ENCODE measurements around the gene SLC5A5.
"Not testable (repeated sequence)": the region's sequence is repeated elsewhere in the genome, so short reads cannot be mapped to it uniquely, and the experiment has no call there.

SLC5A5 gene

GRCh38 chr19:17910791-17911360 is 39.1 kb downstream of the SLC5A5 start:
- in situ Hi-C loops (cut with MboI; ENCODE audit: low sequenced_read_pairs): no loop called here

- in situ Hi-C loops (cut with MboI; ENCODE audit: low sequenced_read_pairs): no loop called here
Observed at GRCh38 chr19:17915940-17916593, 44.3 kb downstream of the SLC5A5 start.

DNA sequence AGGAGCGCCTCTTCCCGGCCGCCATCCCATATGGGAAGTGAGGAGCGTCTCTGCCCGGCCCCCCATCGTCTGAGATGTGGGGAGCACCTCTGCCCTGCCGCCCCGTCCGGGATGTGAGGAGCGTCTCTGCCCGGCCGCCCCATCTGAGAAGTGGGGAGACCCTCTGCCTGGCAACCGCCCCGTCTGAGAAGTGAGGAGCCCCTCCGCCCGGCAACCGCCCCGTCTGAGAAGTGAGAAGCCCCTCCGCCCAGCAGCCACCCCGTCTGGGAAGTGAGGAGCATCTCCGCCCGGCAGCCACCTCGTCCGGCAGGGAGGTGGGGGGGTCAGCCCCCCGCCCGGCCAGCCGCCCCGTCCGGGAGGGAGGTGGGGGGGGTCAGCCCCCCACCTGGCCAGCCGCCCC is 46.4 kb downstream of the SLC5A5 start:
- in situ Hi-C loops (cut with MboI; ENCODE audit: low sequenced_read_pairs): not testable (repeated sequence)

GRCh38 chr19:17919122-17919521 is 47.4 kb downstream of the SLC5A5 start:
- in situ Hi-C loops (cut with MboI; ENCODE audit: low sequenced_read_pairs): not testable (repeated sequence)

GRCh38 chr19:17920527-17920926 is 48.8 kb downstream of the SLC5A5 start:
- in situ Hi-C loops (cut with MboI; ENCODE audit: low sequenced_read_pairs): loop anchor here (10.0 kb wide), 1 partner anchor 56 kb away; no protein-coding TSS in a partner anchor

DNA sequence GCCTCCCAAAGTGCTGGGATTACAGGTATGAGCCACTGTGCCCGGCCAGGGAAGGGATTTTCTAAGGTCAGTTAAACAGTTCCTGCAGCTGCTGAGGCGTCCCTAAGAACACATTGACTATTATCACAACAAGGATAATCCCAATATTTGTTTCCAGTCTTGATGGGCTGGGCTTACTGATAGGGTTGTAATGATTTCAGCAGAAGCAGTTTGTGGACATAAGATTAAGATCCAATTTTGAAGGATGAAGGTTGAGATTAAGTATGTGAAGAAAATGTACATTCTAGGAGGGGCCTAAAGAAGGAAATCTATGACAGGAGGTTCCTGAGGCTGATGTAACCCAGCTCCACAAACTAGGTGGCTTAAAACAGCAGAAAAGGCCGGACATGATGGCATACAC is 50.4 kb downstream of the SLC5A5 start:
- in situ Hi-C loops (cut with MboI; ENCODE audit: low sequenced_read_pairs): loop anchor here (10.0 kb wide), 1 partner anchor 57 kb away; no protein-coding TSS in a partner anchor

DNA sequence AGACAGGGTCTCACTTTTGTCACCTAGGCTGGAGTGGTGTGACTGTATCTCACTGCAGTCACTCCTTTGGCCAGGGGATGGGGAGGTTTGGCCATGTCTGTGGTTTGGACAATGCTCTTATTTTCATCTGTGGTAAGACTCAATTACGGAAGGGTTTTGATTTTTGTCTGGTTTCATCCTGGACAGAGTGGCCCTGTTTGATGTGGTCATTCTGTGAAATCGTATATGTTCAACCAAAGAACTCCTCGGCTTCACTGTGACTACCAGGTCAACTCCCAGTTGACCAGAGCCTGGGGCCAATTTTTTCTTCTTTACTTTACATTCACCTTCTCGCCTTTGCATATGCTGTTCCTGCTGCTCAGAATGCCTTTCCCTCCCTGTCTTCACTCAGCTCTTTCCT is 54.3 kb downstream of the SLC5A5 start:
- in situ Hi-C loops (cut with MboI; ENCODE audit: low sequenced_read_pairs): loop anchor here (10.0 to 25.0 kb wide), 2 partner anchors 61 to 136 kb away; no protein-coding TSS in a partner anchor

DNA sequence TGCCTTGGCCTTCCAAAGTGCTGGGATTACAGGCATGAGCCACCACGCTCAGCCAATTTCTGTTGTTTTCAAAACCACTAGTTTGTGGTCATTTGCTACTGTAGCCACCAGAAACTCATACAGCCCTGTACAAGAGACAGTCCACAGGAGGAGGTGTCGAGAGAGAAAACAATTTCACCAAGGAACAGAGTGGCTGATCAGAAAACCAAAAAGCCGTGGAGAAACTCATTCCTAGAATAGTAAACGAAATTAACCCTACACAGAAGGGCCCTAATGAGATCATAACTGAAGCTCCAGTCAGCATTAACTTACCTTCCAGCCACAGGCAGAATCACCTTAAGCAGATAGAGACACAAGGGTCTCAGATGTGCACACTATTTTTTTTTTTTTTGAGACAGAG is 57.3 kb downstream of the SLC5A5 start:
- in situ Hi-C loops (cut with MboI; ENCODE audit: low sequenced_read_pairs): loop anchor here (10.0 to 25.0 kb wide), 2 partner anchors 64 to 133 kb away; no protein-coding TSS in a partner anchor

GRCh38 chr19:17931532-17932191 is 59.9 kb downstream of the SLC5A5 start:
- in situ Hi-C loops (cut with MboI; ENCODE audit: low sequenced_read_pairs): loop anchor here (25.0 kb wide), 1 partner anchor 131 kb away; no protein-coding TSS in a partner anchor

GRCh38 chr19:17932485-17933338 is 61.0 kb downstream of the SLC5A5 start, which contains the start of gene CCDC124:
Gene CCDC124 (plus strand): TSS chr19:17933015. CDS start chr19:17936421, 3,406 bp downstream.
- in situ Hi-C loops (cut with MboI; ENCODE audit: low sequenced_read_pairs): loop anchor here (25.0 kb wide), 1 partner anchor 130 kb away; no protein-coding TSS in a partner anchor

DNA sequence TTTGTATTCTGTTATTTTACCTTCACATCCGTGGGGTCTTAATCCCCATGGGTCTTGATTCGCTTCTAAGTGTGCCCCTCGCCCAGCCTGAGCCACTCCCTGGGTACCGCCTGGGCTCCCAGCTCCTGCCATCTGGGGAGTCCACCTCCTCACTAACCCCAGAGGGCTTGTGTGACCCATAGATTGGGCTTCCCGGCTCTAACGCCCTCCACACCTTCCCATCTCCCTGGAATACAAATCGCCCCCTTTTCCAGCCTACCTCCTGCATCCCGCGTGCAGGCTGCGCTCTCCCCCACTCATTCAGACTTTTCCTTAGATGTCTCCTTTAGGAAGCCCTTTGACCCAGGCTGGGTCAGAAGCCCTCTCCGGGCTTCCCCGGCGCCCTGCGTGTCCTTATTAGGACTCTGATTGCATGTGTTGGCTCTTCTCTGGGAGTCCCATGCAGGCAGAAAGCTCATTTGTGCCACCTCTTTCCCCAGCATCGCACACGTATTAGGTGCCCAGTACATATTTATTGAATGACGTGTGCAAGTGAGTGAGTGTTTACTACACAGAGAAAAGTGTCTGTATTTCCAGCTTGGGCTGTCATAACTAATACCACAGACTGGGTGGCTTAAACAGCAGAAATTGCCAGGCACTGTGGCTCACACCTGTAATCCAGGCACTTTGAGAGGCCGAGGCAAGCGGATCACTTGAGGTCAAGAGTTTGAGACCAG is 61.8 kb downstream of the SLC5A5 start:
- in situ Hi-C loops (cut with MboI; ENCODE audit: low sequenced_read_pairs): loop anchor here (25.0 kb wide), 1 partner anchor 129 kb away; no protein-coding TSS in a partner anchor

DNA sequence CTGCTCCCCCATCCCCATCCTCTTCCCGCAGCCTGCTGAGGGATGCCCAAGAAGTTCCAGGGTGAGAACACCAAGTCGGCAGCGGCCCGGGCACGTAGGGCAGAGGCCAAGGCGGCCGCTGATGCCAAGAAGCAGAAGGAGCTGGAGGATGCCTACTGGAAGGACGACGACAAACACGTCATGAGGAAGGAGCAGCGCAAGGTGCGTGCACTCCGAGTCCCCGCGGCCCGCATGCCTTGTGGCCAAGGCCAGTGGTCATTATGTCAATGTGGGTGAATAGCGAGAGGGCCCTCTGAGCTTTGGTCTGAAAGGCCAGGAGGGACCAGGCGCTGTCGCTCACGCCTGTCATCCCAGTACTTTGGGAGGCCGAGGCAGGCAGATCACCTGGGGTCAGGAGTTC is 64.6 kb downstream of the SLC5A5 start:
- in situ Hi-C loops (cut with MboI; ENCODE audit: low sequenced_read_pairs): loop anchor here (5.0 to 25.0 kb wide), 2 partner anchors 56 to 126 kb away; no protein-coding TSS in a partner anchor

DNA sequence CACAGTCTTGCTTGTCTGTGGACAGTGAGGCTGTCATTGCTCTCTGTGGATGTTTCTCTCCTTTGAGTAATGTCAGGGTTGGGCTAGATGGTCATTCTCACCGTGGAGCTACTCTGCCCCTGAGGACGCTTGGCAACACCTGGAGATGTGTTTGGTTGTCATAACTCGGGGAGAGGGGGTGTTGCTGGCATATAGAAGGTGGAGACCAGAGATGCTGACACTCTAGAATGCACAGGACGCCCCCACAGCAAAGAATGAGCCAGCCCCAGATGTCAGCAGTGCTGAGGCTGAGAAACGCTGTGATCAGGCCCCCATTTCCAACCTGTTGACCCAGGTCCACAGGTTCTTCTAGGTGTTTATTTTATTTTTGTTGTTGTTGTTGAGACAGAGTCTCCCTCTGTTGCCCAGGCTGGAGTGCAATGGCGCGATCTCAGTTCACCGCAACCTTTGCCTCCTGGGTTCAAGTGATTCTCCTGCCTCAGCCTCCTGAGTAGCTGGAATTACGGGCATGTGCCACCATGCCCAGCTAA is 65.7 kb downstream of the SLC5A5 start:
- in situ Hi-C loops (cut with MboI; ENCODE audit: low sequenced_read_pairs): loop anchor here (5.0 to 25.0 kb wide), 2 partner anchors 55 to 125 kb away; no protein-coding TSS in a partner anchor

GRCh38 chr19:17938092-17938845 is 66.5 kb downstream of the SLC5A5 start:
- in situ Hi-C loops (cut with MboI; ENCODE audit: low sequenced_read_pairs): loop anchor here (5.0 to 25.0 kb wide), 2 partner anchors 54 to 124 kb away; no protein-coding TSS in a partner anchor

- in situ Hi-C loops (cut with MboI; ENCODE audit: low sequenced_read_pairs): loop anchor here (25.0 kb wide), 1 partner anchor 120 kb away; no protein-coding TSS in a partner anchor
Observed at GRCh38 chr19:17942181-17942580, 70.4 kb downstream of the SLC5A5 start.

DNA sequence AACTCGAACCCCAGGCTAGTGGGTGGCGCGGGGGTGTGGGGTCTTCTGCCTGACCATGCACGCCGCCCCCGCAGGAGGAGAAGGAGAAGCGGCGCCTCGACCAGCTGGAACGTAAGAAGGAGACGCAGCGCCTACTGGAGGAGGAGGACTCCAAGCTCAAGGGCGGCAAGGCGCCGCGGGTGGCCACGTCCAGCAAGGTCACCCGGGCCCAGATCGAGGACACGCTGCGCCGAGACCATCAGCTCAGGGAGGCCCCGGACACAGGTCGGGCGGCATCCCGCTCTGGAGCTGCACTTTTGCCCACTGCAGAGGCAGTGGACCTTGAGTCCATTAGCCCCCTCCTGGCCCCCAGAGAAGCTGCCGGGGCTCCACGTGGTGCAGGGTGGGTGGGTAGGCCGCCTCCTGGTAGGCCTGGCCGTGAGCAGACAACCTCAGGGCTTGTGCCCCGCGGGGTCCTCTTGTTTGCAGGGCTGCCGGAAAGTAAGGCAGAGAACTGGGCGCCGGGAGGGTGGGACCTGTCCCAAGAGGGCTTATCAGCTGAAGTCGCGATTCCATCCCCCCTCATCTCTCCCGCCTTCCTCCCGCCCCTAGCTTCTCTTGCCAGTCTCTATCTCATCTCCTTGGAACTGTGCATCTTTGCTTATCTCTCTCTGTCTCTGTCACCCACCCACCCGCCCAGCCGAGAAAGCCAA is 71.0 kb downstream of the SLC5A5 start:
- in situ Hi-C loops (cut with MboI; ENCODE audit: low sequenced_read_pairs): loop anchor here (25.0 kb wide), 1 partner anchor 120 kb away; no protein-coding TSS in a partner anchor

DNA sequence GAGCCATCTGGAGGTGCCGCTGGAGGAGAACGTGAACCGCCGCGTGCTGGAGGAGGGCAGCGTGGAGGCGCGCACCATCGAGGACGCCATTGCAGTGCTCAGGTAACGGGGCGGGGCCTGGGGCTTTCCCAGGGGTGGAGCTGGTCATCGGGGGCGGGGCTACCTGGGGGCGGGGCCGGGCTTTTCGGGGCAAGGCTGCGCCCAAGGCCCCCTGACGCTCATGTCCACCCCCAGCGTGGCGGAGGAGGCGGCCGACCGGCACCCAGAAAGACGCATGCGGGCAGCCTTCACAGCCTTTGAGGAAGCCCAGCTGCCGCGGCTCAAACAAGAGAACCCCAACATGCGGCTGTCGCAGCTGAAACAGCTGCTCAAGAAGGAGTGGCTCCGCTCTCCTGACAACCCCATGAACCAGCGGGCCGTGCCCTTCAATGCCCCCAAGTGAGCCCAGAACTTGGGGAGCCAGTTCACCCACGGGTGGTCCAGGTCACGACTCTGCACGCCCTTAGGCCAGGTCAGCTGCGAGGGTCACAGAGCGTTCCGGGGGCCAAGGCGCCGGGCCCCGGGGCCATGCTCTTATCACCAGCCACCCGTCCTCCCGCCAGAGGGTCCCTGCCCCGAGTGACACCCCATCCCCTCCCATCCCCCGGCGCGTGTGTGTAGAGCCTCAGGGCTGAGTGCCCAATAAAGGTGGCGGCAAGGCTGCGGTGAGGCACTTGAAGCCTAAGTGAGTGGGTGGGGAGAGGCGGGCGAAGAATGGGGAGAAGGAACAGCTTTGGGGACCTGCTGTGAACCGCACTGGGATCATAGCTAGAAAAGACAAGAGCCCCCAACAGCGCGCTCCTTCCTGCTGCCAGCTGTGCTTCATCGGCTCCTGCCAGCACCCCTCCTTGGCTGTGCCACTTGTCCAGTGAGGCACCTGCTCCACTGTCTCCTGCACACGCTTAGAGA is 71.8 kb downstream of the SLC5A5 start:
- in situ Hi-C loops (cut with MboI; ENCODE audit: low sequenced_read_pairs): loop anchor here (25.0 kb wide), 1 partner anchor 119 kb away; no protein-coding TSS in a partner anchor
